ENCODE data around the gene CD101.

- TF ChIP-seq CTCF (IDR thresholded peaks at IDR 0.05; ENCODE audit: poor library complexity) (no peak), EZH2phosphoT487 (IDR thresholded peaks at IDR 0.05; ENCODE audit: low read depth, severe bottlenecking, unreplicated experiment) (no peak)
These were observed 30.2 kb upstream of the CD101 start for GRCh38 chr1:116971258-116971860.
